GM12801 (cell line): Measurements from ENCODE around the gene CACNG1.

Experiments used
- CTCF ChIP-seq: IDR thresholded peaks from one replicate; pipeline ENCODE4 v1.5.1; 2011; ENCODE audit warnings: control low read depth; ENCODE audit not compliant: insufficient read length; ENCODE audit errors: extremely low read depth

Gene CACNG1

GRCh38 chr17:67047382-67047781 is 3.0 kb downstream of the CACNG1 start:
- TF ChIP-seq CTCF = no peak

GRCh38 chr17:67049025-67049739 is 4.8 kb downstream of the CACNG1 start:
- no peak for TF ChIP-seq CTCF

- no peak for TF ChIP-seq CTCF
These were observed 5.7 kb downstream of the CACNG1 start for GRCh38 chr17:67050066-67050465.

- no peak for TF ChIP-seq CTCF
These were observed 6.3 kb downstream of the CACNG1 start for GRCh38 chr17:67050471-67051154.

- no peak for TF ChIP-seq CTCF
These were observed 6.8 kb downstream of the CACNG1 start for GRCh38 chr17:67051155-67051538.

GRCh38 chr17:67051837-67052236 is 7.5 kb downstream of the CACNG1 start:
- no peak for TF ChIP-seq CTCF

GRCh38 chr17:67052720-67053437 is 8.5 kb downstream of the CACNG1 start:
- no peak for TF ChIP-seq CTCF
